Ascending aorta (tissue), 2 donors: ENCODE measurements around the gene SPHK2. TPM values are rescaled to one million over a fixed set of nuclear protein-coding genes. Genes with fewer than 3 reads are reported as not detected.

Experiments used
- DNase-seq, 2 donors: peaks; one replicate each; pipeline ENCODE4 v3.0.0-alpha.2; 2019; ENCODE audit warnings: low spot score in 2 of 2
- H3K27ac ChIP-seq, 2 donors: fragments of 200-600 bp; sonication (generic); one replicate each; pipeline ENCODE4 v1.5.1; 2016 to 2017; ENCODE audit warnings: mild to moderate bottlenecking in 1 of 2
- H3K27me3 ChIP-seq: fragments of 200-600 bp; sonication (generic); one replicate; pipeline ENCODE4 v1.5.1; 2017
- H3K36me3 ChIP-seq, 2 donors: fragments of 200-600 bp; sonication (generic); one replicate each; pipeline ENCODE4 v1.5.1; 2016
- H3K4me1 ChIP-seq, 2 donors: fragments of 200-600 bp; sonication (generic); one replicate each; pipeline ENCODE4 v1.5.1; 2016 to 2017; ENCODE audit warnings: mild to moderate bottlenecking in 1 of 2
- H3K4me3 ChIP-seq, 2 donors: fragments of 200-600 bp; sonication (generic); one replicate each; pipeline ENCODE4 v1.5.1; 2016 to 2017; ENCODE audit warnings: mild to moderate bottlenecking in 1 of 2
- H3K9me3 ChIP-seq, 2 donors: fragments of 200-600 bp; sonication (generic); one replicate each; pipeline ENCODE4 v1.5.1; 2016
- CTCF ChIP-seq, 3 experiments: fragments of 200-600 bp in 2 of 3; fragments of 450-650 bp in 1 of 3; sonication (generic) in 2 of 3; IDR thresholded peaks; one replicate each; pipeline ENCODE4 v1.5.1; 2016 to 2019; ENCODE audit warnings: antibody characterized with exemption in 3 of 3, mild to moderate bottlenecking in 1 of 3, moderate library complexity in 1 of 3
- intact Hi-C: fragments of 100-400 bp; cut with DNase I; formaldehyde crosslinking; loops from one replicate; pipeline ENCODE4 v1.15.1; 2023
- total RNA-seq: library from RNA; depleted of rRNA; stranded (reverse); fragments of >200 nt; gene quantifications from one replicate; pipeline ENCODE4 v1.1.0, GENCODE V29; 2016

SPHK2 gene
- total RNA-seq, 1 donor from 2014 or later = 35.3 TPM

GRCh38 chr19:48637449-48637947 is 18.2 kb downstream of the SPHK2 start:
- Histone ChIP-seq H3K4me1 (peaks cover 19 to 39% of the 10 kb centered on the region in 2 donors), H3K27ac (peak overlapping the region; percentile 94 to 99), H3K36me3 (peaks cover 0 to 3% of the 10 kb centered on the region in 2 donors), H3K4me3 (peak overlapping the region; percentile 66 to 89), H3K27me3 (no peaks in the 10 kb centered on the region), H3K9me3 (no peaks in the 10 kb centered on the region)
- peak; percentile 98 to 100 for DNase-seq
- intact Hi-C loops = loop anchor here (2.0 to 10.0 kb wide), 5 partner anchors 169 to 1217 kb away; partner anchors contain the start of genes CYTH2, DKKL1, PRMT1 and PTOV1
- no peak for TF ChIP-seq CTCF (IDR thresholded peaks at IDR 0.05)

GRCh38 chr19:48637948-48638830 is 18.9 kb downstream of the SPHK2 start:
- peaks cover 19 to 39% of the 10 kb centered on the region in 2 donors for H3K4me1 ChIP-seq
- H3K4me3 ChIP-seq = peak overlapping the region; percentile 66 to 89
- intact Hi-C loops = loop anchor here (2.0 to 10.0 kb wide), 5 partner anchors 169 to 1217 kb away; partner anchors contain the start of genes CYTH2, DKKL1, PRMT1 and PTOV1
- TF ChIP-seq CTCF (IDR thresholded peaks at IDR 0.05) = no peak
- no peaks in the 10 kb centered on the region for H3K27me3 ChIP-seq
- H3K27ac ChIP-seq = peak overlapping the region; percentile 94 to 99
- H3K36me3 ChIP-seq = no peaks in the 10 kb centered on the region
- peak; percentile 53 to 92 for DNase-seq
- H3K9me3 ChIP-seq = no peaks in the 10 kb centered on the region

GRCh38 chr19:48638831-48639381 is 19.6 kb downstream of the SPHK2 start:
- H3K27me3 ChIP-seq = no peaks in the 10 kb centered on the region
- peaks cover 12 to 33% of the 10 kb centered on the region in 2 donors for H3K4me1 ChIP-seq
- no peak for DNase-seq
- peak overlapping the region; percentile 94 to 99 for H3K27ac ChIP-seq
- no peak for TF ChIP-seq CTCF (IDR thresholded peaks at IDR 0.05)
- no peak overlapping the region for H3K4me3 ChIP-seq
- H3K9me3 ChIP-seq = no peaks in the 10 kb centered on the region
- intact Hi-C loops = loop anchor here (5.0 to 10.0 kb wide), 4 partner anchors 338 to 1216 kb away; partner anchors contain the start of genes DKKL1, PRMT1, PTOV1 and TEAD2
- H3K36me3 ChIP-seq = no peaks in the 10 kb centered on the region

GRCh38 chr19:48639483-48640375 is 20.4 kb downstream of the SPHK2 start:
- DNase-seq = no peak
- no peaks in the 10 kb centered on the region for H3K9me3 ChIP-seq
- no peak overlapping the region for H3K4me3 ChIP-seq
- H3K4me1 ChIP-seq = peaks cover 8 to 30% of the 10 kb centered on the region in 2 donors
- TF ChIP-seq CTCF (IDR thresholded peaks at IDR 0.05) = no peak
- intact Hi-C loops = loop anchor here (5.0 to 10.0 kb wide), 5 partner anchors 145 to 1215 kb away; partner anchors contain the start of genes DKKL1, PRMT1, PTOV1 and TEAD2
- no peak overlapping the region for H3K27ac ChIP-seq
- no peaks in the 10 kb centered on the region for H3K27me3 ChIP-seq
- H3K36me3 ChIP-seq = no peaks in the 10 kb centered on the region

GRCh38 chr19:48641850-48642249 is 22.5 kb downstream of the SPHK2 start:
- H3K9me3 ChIP-seq = no peaks in the 10 kb centered on the region
- no peak for DNase-seq
- no peak for TF ChIP-seq CTCF (IDR thresholded peaks at IDR 0.05)
- intact Hi-C loops = loop anchor here (10.0 kb wide), 1 partner anchor 143 kb away; no protein-coding TSS in a partner anchor
- H3K36me3 ChIP-seq = no peaks in the 10 kb centered on the region
- H3K27me3 ChIP-seq = no peaks in the 10 kb centered on the region
- H3K4me3 ChIP-seq = no peak overlapping the region
- H3K4me1 ChIP-seq = peaks cover 2 to 29% of the 10 kb centered on the region in 2 donors
- no peak overlapping the region for H3K27ac ChIP-seq
